Neuron (in vitro differentiated cells): ENCODE measurements around the gene ARL1.

Source experiments
- H2AFZ ChIP-seq: one replicate; pipeline ENCODE4 v1.6.1; 2013; ENCODE audit warnings: low read depth, mild to moderate bottlenecking, inconsistent platforms, low read length, moderate library complexity
- H3K27me3 ChIP-seq: one replicate; pipeline ENCODE4 v1.6.1; 2013; ENCODE audit warnings: low read length; ENCODE audit not compliant: insufficient read depth
- H3K36me3 ChIP-seq: one replicate; pipeline ENCODE4 v1.6.1; 2013; ENCODE audit warnings: low read length; ENCODE audit not compliant: insufficient read depth
- H3K4me1 ChIP-seq: one replicate; pipeline ENCODE4 v1.6.1; 2013; ENCODE audit warnings: low read length; ENCODE audit not compliant: insufficient read depth
- H3K4me3 ChIP-seq: 2 replicates; pipeline ENCODE4 v1.5.1; 2013; ENCODE audit warnings: mild to moderate bottlenecking, low read length, moderate library complexity
- H3K9me3 ChIP-seq: one replicate; pipeline ENCODE4 v1.6.1; 2013; ENCODE audit warnings: low read length

Gene ARL1

DNA sequence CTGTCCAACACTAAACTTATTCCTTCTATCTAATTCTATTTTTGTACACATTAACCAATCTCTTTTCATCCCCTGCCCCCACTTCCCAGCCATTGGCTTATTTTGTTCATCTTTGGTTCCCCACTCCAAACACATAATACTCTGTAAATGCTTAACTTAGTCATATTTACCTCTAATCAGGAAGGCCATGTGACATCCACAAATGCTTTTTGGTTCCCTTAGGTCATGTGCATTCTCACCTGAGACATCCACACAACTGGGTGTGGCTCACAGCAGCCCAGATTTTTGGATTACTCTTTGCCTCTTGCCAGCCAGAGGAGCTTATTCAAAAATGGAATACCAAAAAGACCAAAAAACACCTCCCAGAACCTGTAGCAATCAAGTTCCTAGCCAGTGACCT, 28.4 kb downstream of the ARL1 start:
- Histone ChIP-seq H2AFZ (no peak overlapping the region), H3K9me3 (no peaks in the 10 kb centered on the region), H3K4me3 (no peak overlapping the region), H3K27me3 (no peaks in the 10 kb centered on the region), H3K36me3 (peaks cover 46% of the 10 kb centered on the region), H3K4me1 (no peaks in the 10 kb centered on the region)

DNA sequence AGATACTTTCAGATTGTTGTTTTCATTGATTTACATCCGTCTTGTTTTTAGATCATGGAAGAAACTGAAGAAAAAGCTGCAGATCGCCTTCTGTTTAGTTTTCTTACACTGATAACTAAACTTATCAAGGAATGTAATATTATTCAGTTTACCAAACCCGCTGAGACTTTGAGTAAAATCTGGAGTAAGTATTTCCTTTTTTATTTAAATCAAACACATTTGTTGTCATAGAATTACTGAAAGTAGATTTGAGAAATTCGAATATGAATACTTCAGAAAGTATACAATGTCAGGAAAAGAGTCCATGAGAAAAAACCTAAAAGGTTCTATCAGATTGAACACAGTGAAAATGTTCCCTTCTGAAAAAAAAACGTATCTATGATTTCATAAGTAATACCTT, 32.0 kb downstream of the ARL1 start:
- Histone ChIP-seq H3K27me3 (no peaks in the 10 kb centered on the region), H3K9me3 (no peaks in the 10 kb centered on the region), H3K36me3 (peaks cover 51% of the 10 kb centered on the region), H2AFZ (no peak overlapping the region), H3K4me3 (no peak overlapping the region), H3K4me1 (no peaks in the 10 kb centered on the region)

DNA sequence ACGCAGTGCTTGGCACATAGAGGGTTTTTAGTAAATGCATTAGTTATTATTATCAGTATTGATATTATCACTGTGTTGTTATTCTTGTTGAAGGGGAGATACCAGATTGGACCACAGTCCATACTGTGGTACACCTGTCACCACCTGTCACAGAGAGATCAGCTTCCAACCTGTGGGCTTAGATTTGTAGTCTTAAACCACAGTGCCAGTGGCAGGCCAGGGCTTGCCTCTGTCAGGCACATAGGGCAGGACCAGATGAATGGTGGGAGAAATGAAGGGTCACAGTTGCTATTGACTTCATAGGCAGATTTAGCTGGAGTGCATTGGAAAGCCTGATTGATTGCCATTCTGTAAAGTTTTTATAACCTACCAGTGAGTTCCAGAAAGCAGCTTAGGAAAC, 35.1 kb downstream of the ARL1 start:
- Histone ChIP-seq H3K4me3 (no peak overlapping the region), H3K4me1 (no peaks in the 10 kb centered on the region), H3K9me3 (no peaks in the 10 kb centered on the region), H3K36me3 (peaks cover 66% of the 10 kb centered on the region), H2AFZ (no peak overlapping the region), H3K27me3 (no peaks in the 10 kb centered on the region)

DNA sequence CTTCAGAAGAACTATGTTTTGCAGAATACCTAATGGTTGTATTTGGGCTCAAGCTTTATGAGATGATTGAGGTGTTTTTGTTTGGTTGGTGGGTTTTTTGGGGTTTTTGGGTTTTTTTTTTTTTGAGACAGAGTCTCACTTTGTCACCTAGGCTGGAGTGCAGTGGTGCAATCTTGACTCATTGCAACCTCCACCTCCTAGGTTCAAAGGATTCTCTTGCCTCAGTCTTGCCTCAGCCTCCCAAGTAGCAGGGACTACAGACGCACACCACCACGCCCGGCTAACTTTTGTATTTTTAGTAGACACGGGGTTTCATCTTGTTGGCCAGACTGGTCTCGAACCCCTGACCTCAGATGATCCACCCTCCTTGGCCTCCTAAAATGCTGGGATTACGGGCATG, 39.6 kb downstream of the ARL1 start:
- H3K27me3 ChIP-seq = no peaks in the 10 kb centered on the region
- no peak overlapping the region for H2AFZ ChIP-seq
- peaks cover 78% of the 10 kb centered on the region for H3K36me3 ChIP-seq
- H3K4me3 ChIP-seq = no peak overlapping the region
- no peaks in the 10 kb centered on the region for H3K9me3 ChIP-seq
- H3K4me1 ChIP-seq = no peaks in the 10 kb centered on the region

DNA sequence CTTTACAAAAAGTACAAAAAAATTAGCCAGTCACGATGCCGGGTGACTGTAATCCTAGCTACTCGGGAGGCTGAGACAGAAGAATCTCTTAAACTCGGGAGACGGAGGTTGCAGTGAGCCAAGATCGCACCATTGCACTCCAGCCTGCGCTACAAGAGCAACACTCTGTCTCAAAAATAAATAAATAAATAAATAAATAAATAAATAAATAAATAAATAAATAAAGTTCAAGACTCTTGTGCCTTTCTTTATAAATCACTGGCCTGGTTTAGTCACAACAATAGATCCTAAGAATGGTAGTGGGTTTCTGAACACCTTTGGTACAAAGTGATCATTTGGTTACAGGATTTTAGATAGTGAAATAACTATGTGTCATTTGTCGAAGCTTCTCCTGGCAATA, 46.1 kb downstream of the ARL1 start:
- no peaks in the 10 kb centered on the region for H3K9me3 ChIP-seq
- no peaks in the 10 kb centered on the region for H3K27me3 ChIP-seq
- H2AFZ ChIP-seq = no peak overlapping the region
- no peak overlapping the region for H3K4me3 ChIP-seq
- H3K36me3 ChIP-seq = peaks cover 63% of the 10 kb centered on the region
- H3K4me1 ChIP-seq = no peaks in the 10 kb centered on the region

DNA sequence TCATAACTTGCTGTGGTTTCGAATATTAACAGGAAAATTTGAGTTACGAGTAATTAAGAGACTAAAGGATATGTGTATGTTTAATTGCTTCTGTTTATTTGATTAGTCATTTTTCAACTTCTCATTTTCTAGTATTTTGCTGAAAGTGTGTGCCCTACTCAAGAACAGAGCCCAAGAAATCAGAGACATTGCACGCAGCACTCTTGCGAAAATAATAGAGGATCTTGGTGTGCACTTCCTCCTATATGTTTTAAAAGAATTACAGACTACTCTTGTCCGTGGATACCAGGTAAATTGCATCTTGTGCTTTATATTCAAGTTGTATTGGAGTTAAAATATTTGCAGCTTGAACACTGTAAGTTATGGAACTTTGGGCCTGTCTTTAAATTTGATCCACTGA, 50.8 kb downstream of the ARL1 start:
- Histone ChIP-seq H3K27me3 (no peaks in the 10 kb centered on the region), H3K36me3 (peaks cover 40% of the 10 kb centered on the region), H3K9me3 (no peaks in the 10 kb centered on the region), H3K4me1 (no peaks in the 10 kb centered on the region), H2AFZ (no peak overlapping the region), H3K4me3 (no peak overlapping the region)

DNA sequence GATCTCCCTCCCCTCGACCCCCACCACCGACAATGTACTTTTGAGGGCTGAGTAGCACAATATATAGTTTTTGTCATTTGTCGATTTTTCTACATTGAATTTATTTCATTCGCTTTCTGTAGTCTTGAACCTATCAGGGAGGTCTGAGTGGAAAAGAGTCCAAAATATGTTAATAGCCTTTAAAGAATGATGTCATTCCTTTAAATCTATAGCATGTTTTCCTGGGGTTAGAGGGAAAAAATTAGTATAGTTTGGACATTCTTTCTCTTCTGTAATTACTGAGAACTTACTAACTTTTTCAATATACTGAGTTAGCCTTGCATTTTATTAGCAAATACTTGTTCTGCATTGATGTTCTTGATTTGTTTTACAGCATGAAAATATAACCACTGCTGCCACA, 55.9 kb downstream of the ARL1 start:
- no peak overlapping the region for H3K4me3 ChIP-seq
- no peak overlapping the region for H2AFZ ChIP-seq
- H3K4me1 ChIP-seq = no peaks in the 10 kb centered on the region
- peaks cover 4% of the 10 kb centered on the region for H3K9me3 ChIP-seq
- H3K36me3 ChIP-seq = peaks cover 40% of the 10 kb centered on the region
- H3K27me3 ChIP-seq = no peaks in the 10 kb centered on the region

DNA sequence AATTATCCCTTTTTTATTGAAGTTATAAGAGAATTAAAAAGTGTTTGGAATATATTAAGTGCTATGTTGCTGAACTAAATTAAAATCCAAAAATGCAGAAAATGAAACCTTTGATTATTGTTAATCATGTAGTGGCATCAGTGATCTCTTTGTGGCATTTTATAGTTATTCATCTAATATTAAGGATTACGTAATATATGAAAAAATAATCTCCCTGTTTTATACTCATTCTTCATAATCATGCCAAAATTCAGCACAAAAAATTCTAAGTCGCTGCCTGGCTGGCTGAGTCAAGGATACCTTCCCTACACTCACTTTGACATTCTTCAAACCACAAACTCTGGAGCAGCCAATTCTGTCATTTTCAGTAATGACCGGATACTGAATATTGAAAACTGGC, 63.7 kb downstream of the ARL1 start:
- Histone ChIP-seq H3K4me1 (no peaks in the 10 kb centered on the region), H2AFZ (no peak overlapping the region), H3K27me3 (no peaks in the 10 kb centered on the region), H3K9me3 (no peaks in the 10 kb centered on the region), H3K4me3 (no peak overlapping the region), H3K36me3 (peaks cover 50% of the 10 kb centered on the region)
